Psoas muscle (tissue), 8 donors: ENCODE results near the gene HIP1. TPM values are rescaled to one million over a fixed set of nuclear protein-coding genes. Genes with fewer than 3 reads are reported as not detected.

ENCODE experiments used
- ATAC-seq, 4 donors: fragments of 200-7000 bp; cut with Tn5 transposase; one replicate each; pipeline ENCODE4 v1.9.1; 2020; ENCODE audit warnings: moderate library complexity in 3 of 4, mild to moderate bottlenecking in 2 of 4
- DNase-seq, 2 donors: peaks; one replicate each; pipeline ENCODE4 v3.0.0-alpha.2; 2020
- H3K27ac ChIP-seq: fragments of 200-600 bp; one replicate; pipeline ENCODE4 v1.8.0; 2022
- H3K27me3 ChIP-seq, 3 donors: fragments of 200-600 bp in 1 of 3; one replicate each; pipeline versions ENCODE4 v1.6.1 to v1.8.0; 2013 to 2022; ENCODE audit warnings: low read length in 2 of 3, mild to moderate bottlenecking in 2 of 3, moderate library complexity in 1 of 3; ENCODE audit not compliant: insufficient read depth in 3 of 3
- H3K36me3 ChIP-seq, 2 donors: fragments of 200-600 bp in 1 of 2; one replicate each; pipeline versions ENCODE4 v1.6.1 to v1.8.0; 2013 to 2022; ENCODE audit warnings: low read depth in 1 of 2, mild to moderate bottlenecking in 1 of 2, moderate library complexity in 1 of 2; ENCODE audit not compliant: insufficient read depth in 1 of 2
- H3K4me1 ChIP-seq: fragments of 200-600 bp; one replicate; pipeline ENCODE4 v1.8.0; 2022
- H3K4me3 ChIP-seq: fragments of 200-600 bp; one replicate; pipeline ENCODE4 v1.8.0; 2022; ENCODE audit warnings: mild to moderate bottlenecking
- H3K9me3 ChIP-seq: fragments of 200-600 bp; one replicate; pipeline ENCODE4 v1.8.0; 2022
- WGBS, 3 donors: extraction: QIAGEN DNeasy Blood & Tissue Kit; methylation state at CpG; one replicate each; pipeline versions ENCODE4 v1.1.6 to v1.1.7; 2013; 5-methylcytosine and 5-hydroxymethylcytosine counted together
- intact Hi-C, 2 donors: fragments of 100-400 bp; cut with DNase I; formaldehyde crosslinking; loops; one replicate each; pipeline versions ENCODE4 v1.11.0 to v1.14.2; 2022
- polyA plus RNA-seq, 3 donors: library from polyadenylated mRNA; stranded (reverse); fragments of 200-250 nt; gene quantifications; one replicate each; pipeline ENCODE4 v1.2.3, GENCODE V29; 2013
- total RNA-seq, 4 donors: library from RNA; stranded (reverse); fragmentation: NEBNext Ultra II Directional in 2 of 4; extraction: Animal tissue kit (Norgen Biotek cat#: 25700) in 2 of 4; gene quantifications; one replicate each; pipeline versions ENCODE4 v1.2.1 to v1.2.4, GENCODE V29; 2021 to 2023
- TF ChIP-seq, protein P1 (sequence below): fragments of 200-600 bp; IDR thresholded peaks from one replicate; pipeline ENCODE4 v1.8.0; 2022; ENCODE audit warnings: antibody characterized with exemption
- donor health status: healthy with polysubstance abuse.
- donor health status: DM: no; HTN: no; CAD: no; lungs with moderate emphysema.
- donor health status: Bipolar disorder and iron deficiency.
- donor health status: healthy.
- donor health status: DM: yes; HTN: yes; CAD: no.
- donor health status: DM: no; HTN: no; CAD: no.
- donor health status: DM: no; HTN: no; CAD: no.
- donor health status: DM: yes; HTN: yes; CAD: no.

Gene HIP1
- total and polyA plus RNA-seq, 7 donors, result 2.5 to 11.9 (median 5.4) TPM

DNA sequence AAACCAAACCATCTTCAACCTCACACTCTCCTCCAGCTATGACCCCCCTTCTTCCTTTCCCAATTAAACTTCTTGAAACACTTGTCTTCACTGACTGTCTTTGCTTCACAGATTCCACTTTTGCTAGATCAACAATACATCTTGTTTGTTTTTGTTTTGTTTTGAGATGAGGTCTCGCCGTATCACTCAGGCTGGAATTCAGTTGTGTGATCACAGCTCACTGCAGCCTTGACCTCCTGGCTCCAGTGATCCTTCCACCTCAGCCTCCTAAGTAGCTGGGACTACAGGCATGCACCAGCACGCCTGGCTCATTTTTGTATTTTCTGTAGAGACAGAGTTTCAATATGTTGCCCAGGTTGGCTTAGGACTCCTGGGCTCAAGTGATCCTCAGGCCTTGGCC is 59.7 kb downstream of the HIP1 start:
- H3K27me3 ChIP-seq, result no peaks in the 10 kb centered on the region
- H3K4me1 ChIP-seq, result no peaks in the 10 kb centered on the region
- H3K9me3 ChIP-seq, result peaks cover 16% of the 10 kb centered on the region
- intact Hi-C loops, result no loop called here
- no peak overlapping the region for H3K27ac ChIP-seq
- DNase-seq, result no peak
- no peaks in the 10 kb centered on the region for H3K36me3 ChIP-seq
- no peak for ATAC-seq
- H3K4me3 ChIP-seq, result no peak overlapping the region
- WGBS, 3 donors, result 94 to 95% (median 95%) methylated on average over 3 of the region's 3 CpGs
- TF ChIP-seq, protein P1, sequence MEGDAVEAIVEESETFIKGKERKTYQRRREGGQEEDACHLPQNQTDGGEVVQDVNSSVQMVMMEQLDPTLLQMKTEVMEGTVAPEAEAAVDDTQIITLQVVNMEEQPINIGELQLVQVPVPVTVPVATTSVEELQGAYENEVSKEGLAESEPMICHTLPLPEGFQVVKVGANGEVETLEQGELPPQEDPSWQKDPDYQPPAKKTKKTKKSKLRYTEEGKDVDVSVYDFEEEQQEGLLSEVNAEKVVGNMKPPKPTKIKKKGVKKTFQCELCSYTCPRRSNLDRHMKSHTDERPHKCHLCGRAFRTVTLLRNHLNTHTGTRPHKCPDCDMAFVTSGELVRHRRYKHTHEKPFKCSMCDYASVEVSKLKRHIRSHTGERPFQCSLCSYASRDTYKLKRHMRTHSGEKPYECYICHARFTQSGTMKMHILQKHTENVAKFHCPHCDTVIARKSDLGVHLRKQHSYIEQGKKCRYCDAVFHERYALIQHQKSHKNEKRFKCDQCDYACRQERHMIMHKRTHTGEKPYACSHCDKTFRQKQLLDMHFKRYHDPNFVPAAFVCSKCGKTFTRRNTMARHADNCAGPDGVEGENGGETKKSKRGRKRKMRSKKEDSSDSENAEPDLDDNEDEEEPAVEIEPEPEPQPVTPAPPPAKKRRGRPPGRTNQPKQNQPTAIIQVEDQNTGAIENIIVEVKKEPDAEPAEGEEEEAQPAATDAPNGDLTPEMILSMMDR, result no peak

DNA sequence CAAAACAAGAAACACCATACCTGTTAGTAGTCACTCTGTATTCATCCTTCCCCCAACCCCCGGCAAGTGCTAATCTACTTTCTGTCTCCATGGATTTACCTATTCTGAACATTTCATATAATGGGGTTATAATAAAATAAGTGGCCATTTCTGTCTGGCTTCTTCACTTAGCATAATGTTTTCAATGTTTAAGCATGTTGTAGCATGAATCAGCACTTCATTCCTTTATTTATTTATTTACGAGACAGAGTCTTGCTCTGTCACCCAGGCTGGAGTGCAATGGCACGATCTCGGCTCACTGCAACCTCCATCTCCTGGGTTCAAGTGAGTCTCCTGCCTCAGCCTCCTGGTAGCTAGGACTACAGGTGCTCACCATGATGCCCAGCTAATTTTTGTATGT is 69.2 kb downstream of the HIP1 start:
- TF ChIP-seq, protein P1, result no peak
- H3K27ac ChIP-seq, result no peak overlapping the region
- H3K4me3 ChIP-seq, result no peak overlapping the region
- intact Hi-C loops, result no loop called here
- WGBS, 3 donors, result 70 to 72% (median 71%) methylated on average over 4 of the region's 4 CpGs
- no peaks in the 10 kb centered on the region for H3K36me3 ChIP-seq
- H3K27me3 ChIP-seq, result no peaks in the 10 kb centered on the region
- DNase-seq (no peak), ATAC-seq (no peak)
- peaks cover 4% of the 10 kb centered on the region for H3K4me1 ChIP-seq
- peaks cover 5% of the 10 kb centered on the region for H3K9me3 ChIP-seq

DNA sequence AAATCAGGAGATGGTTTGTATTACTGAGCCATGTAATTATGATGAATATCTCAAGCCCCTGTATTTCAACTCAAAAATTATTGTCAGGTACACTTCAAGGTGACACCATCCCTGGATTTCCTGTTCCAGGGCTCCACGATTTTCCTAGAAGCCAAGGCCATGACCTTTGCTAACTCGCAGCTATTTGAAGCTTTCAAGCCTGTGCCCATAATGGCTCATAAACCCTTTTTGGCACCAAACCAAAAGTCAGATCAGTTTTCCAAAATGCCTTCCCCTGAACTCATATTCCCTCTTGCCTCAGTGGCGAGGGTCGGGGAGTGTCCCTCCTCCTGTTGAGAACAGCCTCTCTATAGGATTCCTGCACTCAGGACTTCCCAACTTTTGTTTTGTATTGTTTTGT is 70.8 kb downstream of the HIP1 start:
- 23 to 34% (median 27%) methylated on average over 4 of the region's 4 CpGs for WGBS, 3 donors
- Histone ChIP-seq H3K36me3 (no peaks in the 10 kb centered on the region), H3K27me3 (no peaks in the 10 kb centered on the region), H3K4me1 (peaks cover 4% of the 10 kb centered on the region), H3K9me3 (no peaks in the 10 kb centered on the region), H3K4me3 (no peak overlapping the region), H3K27ac (no peak overlapping the region)
- TF ChIP-seq, protein P1, result no peak
- intact Hi-C loops, result no loop called here
- ATAC-seq (no peak), DNase-seq (no peak)

DNA sequence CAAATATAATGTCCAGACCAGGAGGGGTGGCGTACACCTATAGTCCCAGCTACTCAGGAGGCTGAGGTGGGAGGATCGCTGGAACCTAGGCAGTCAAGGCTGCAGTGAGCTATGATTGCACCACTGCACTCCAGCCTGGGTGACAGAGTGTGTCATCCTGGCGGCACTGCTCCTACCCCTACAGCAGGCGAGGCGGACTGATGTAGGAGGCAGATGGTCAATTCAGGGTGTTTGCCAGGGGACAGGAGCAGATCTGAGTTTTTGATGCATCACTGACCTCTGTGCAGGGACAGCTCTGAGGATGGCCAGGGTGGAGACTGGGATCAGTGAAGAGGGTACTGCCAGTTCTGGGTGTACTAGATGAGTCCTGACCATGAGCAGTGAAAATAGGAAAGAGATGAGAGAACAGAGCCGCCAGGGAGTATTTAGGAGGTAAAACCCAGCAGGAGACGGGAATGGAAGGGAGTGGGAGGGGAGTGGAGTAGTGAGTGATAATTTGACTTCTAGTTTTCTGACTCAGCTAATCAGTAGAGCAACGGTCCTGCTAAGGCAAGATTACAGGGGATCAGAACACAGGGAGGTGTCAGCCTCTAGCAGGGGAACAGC is 75.3 kb downstream of the HIP1 start:
- 61 to 88% (median 63%) methylated on average over 8 of the region's 8 CpGs for WGBS, 3 donors
- intact Hi-C loops, result no loop called here
- ATAC-seq (no peak), DNase-seq (no peak)
- H3K27ac ChIP-seq, result no peak overlapping the region
- TF ChIP-seq, protein P1, result no peak
- no peak overlapping the region for H3K4me3 ChIP-seq
- no peaks in the 10 kb centered on the region for H3K27me3 ChIP-seq
- no peaks in the 10 kb centered on the region for H3K9me3 ChIP-seq
- H3K4me1 ChIP-seq, result peaks cover 4% of the 10 kb centered on the region
- H3K36me3 ChIP-seq, result no peaks in the 10 kb centered on the region
